ENCODE data around the gene GPHN.

DNA sequence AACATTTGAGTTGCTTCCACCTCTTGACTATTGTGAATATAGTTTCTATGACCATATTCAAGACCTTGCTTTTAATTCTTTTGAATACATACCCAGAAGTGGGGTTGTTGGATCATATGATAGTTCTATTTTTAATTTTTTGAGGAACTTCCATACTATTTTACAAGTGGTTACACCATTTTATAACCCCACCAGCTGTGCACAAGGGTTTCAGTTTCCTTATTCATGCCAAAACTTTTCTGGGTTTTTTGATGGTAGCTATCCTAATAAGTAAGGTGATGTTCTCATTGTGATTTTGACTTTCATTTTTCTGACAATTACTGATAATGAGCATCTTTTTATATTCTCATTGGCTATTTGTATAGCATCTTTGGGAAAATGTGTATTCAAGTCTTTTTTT is 571.9 kb downstream of the GPHN start:
- TF ChIP-seq, protein P1, sequence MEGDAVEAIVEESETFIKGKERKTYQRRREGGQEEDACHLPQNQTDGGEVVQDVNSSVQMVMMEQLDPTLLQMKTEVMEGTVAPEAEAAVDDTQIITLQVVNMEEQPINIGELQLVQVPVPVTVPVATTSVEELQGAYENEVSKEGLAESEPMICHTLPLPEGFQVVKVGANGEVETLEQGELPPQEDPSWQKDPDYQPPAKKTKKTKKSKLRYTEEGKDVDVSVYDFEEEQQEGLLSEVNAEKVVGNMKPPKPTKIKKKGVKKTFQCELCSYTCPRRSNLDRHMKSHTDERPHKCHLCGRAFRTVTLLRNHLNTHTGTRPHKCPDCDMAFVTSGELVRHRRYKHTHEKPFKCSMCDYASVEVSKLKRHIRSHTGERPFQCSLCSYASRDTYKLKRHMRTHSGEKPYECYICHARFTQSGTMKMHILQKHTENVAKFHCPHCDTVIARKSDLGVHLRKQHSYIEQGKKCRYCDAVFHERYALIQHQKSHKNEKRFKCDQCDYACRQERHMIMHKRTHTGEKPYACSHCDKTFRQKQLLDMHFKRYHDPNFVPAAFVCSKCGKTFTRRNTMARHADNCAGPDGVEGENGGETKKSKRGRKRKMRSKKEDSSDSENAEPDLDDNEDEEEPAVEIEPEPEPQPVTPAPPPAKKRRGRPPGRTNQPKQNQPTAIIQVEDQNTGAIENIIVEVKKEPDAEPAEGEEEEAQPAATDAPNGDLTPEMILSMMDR (IDR thresholded peaks at IDR 0.05) = no peak
- TF ChIP-seq POLR2A (IDR thresholded peaks at IDR 0.05) = no peak
